Left colon (tissue), 2 donors: ENCODE results near the gene IGFLR1. TPM values are rescaled to one million over a fixed set of nuclear protein-coding genes. Genes with fewer than 3 reads are reported as not detected.

ENCODE experiments used
- ATAC-seq: fragments of 200-7000 bp; cut with Tn5 transposase; one replicate; pipeline ENCODE4 v1.9.1; 2020; ENCODE audit warnings: mild to moderate bottlenecking, moderate library complexity
- DNase-seq, 2 donors: peaks; one replicate each; pipeline ENCODE4 v3.0.0-alpha.2; 2020
- intact Hi-C, 2 donors: fragments of 100-400 bp; cut with DNase I in 1 of 2; cut with micrococcal nuclease in 1 of 2; formaldehyde crosslinking; loops; one replicate each; pipeline versions ENCODE4 v1.11.2 to v1.14.0; 2022; cut with DNase I, micrococcal nuclease
- long read RNA-seq: library from polyadenylated mRNA; unstranded; transcript quantifications from one replicate; pipeline ENCODE4 v2.0.0, GENCODE V29; 2021
- total RNA-seq, 2 donors: library from RNA; stranded (reverse); fragmentation: NEBNext Ultra II Directional; extraction: Animal tissue kit (Norgen Biotek cat#: 25700); gene quantifications; one replicate each; pipeline ENCODE4 v1.2.1, GENCODE V29; 2021
- donor health status: DM: no; HTN: no; CAD: no.
- donor health status: DM: yes; HTN: yes; CAD: no.

The IGFLR1 gene, protein sequence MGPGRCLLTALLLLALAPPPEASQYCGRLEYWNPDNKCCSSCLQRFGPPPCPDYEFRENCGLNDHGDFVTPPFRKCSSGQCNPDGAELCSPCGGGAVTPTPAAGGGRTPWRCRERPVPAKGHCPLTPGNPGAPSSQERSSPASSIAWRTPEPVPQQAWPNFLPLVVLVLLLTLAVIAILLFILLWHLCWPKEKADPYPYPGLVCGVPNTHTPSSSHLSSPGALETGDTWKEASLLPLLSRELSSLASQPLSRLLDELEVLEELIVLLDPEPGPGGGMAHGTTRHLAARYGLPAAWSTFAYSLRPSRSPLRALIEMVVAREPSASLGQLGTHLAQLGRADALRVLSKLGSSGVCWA
- total RNA-seq: 1 to 10 TPM; 4.1 to 7.7 TPM
- long read RNA-seq, partial matches to known transcripts: 0 of 1 reads
- long read RNA-seq, other reads (novel, unspliced or antisense): 1 of 1 reads

DNA sequence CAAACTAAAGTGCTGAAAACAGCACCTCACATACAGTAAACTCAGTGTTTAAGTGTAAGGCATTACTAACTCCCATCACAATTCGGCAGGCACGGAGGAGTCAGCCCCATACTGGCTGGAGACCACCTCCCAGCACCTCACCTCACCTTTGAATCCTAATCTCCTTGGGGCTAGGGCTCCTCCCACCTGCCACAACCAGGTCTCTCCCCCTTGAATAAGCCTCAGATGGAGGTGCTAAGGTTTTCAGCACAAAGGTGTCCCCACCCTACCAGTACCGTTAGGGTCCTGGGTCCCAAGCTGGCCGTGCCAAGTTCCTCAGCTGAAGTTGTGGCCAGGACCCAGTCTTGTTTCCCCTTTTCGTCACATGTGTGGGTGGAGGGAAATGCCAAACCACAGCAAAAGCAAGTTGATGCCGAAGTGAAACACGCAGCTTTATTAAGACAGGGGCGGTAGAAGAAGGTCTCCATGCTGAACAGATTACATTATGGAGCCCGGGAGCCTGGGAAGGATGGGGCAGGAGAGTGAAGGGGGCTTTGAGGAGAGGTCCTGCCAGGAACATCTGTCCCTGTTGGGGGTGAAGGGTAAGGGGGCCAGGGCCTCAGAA, at the start of gene IGFLR1:
Gene IGFLR1 (minus strand): TSS at position 332 of the 604 bp plus-strand sequence. CDS start 1,272 bp downstream, outside the sequence.
- DNase-seq (peak in 1 of 2 donors; percentile 53), ATAC-seq (no peak)
- intact Hi-C loops: no loop called here

DNA sequence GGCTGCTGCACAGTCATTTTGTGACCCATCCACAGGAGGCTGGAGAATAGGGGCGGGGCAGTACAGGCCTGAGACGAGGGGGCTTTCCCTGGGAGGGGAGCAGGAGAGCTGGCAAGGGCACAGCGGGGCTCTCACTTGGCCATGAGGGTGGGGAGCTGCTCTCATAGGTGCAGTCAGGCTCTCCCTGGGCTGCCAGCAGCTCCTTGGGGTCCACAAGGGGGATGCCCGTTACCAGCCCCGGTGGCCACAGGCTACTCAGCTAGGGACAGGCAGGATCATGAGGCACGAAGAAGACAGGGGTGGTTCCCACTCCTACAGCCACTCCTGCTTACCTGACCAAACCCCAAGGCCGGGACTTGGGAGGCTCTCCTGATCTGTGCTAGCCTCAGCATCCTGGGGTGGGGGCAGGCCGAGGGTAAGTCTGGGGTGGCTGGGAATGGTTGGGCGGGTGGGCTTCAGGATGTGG, 49.6 kb upstream of the IGFLR1 start:
- no peak for ATAC-seq
- no peak for DNase-seq
- intact Hi-C loops: no loop called here

- DNase-seq (no peak), ATAC-seq (no peak)
- intact Hi-C loops: no loop called here
These were observed 48.9 kb upstream of the IGFLR1 start for GRCh38 chr19:35790981-35791813.

GRCh38 chr19:35789978-35790944, 48.0 kb upstream of the IGFLR1 start:
- intact Hi-C loops: no loop called here
- DNase-seq (no peak), ATAC-seq (no peak)

DNA sequence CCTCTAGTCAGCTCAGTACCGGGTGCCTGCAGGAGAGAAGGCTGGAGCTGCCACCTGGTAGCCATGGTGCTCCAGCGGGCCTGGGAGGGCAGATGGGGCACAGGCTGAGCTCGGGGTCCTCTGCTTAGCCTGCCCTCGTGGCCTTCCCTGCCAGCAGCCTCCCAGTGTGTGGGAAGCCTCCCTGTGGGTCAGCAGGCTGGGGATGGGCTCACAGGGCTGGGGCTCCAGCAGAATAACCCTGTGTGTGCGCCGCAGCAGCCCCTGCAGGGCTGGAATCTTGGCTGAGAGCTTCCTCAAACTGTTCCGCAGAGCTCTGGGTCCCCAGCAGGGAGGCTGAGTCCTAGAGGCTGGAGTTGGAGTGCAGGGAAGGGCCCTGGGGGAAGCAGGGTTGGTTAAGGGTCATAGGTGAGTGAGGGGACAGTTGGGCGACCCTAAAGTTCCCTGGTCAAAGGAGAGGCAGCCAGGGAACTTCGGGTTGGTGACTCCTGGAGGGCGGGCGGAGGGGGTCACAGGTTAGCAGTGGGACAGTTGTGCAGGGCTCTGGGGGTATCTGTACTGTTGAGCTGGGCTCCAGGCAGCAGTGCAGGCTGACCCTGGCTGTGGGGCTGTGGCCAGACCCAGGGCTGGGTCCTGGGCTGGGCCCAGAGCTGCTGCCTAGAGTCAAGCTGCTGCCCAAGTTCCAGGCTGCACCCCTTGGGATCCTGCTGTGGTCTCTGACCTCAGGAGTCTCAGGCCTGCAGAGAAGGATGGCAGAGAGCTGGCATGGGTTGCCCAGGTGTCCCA, 47.1 kb upstream of the IGFLR1 start:
- ATAC-seq: no peak
- intact Hi-C loops: no loop called here

GRCh38 chr19:35788205-35788960, 46.1 kb upstream of the IGFLR1 start:
- DNase-seq (no peak), ATAC-seq (no peak)
- intact Hi-C loops: no loop called here

More for the DNA sequence above, 47.1 kb upstream of the IGFLR1 start:
- no peak for DNase-seq

- DNase-seq (no peak), ATAC-seq (no peak)
- intact Hi-C loops: no loop called here
These were observed 45.1 kb upstream of the IGFLR1 start for GRCh38 chr19:35787227-35787799.

DNA sequence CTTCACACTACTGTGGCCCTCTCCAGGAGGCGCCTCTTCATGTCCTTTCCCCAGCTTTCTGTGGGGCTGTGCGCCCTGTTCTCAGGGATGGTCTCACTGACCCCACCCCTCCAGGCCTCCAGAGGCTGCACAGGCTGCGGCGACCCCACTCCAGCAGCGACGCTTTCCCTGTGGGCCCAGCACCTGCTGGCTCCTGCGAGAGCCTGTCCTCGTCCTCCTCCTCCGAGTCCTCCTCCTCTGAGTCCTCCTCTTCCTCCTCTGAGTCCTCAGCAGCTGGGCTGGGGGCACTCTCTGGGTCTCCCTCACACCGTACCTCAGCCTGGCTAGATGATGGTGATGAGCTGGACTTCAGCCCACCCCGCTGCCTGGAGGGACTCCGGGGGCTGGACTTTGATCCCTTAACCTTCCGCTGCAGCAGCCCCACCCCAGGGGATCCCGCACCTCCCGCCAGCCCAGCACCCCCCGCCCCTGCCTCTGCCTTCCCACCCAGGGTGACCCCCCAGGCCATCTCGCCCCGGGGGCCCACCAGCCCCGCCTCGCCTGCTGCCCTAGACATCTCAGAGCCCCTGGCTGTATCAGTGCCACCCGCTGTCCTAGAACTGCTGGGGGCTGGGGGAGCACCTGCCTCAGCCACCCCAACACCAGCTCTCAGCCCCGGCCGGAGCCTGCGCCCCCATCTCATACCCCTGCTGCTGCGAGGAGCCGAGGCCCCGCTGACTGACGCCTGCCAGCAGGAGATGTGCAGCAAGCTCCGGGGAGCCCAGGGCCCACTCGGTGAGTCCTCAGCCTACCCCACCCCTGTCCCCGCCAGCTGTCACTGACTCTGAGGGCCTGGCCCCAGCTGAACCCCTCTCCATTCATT, 44.3 kb upstream of the IGFLR1 start:
- intact Hi-C loops: no loop called here
- DNase-seq: no peak
- ATAC-seq: no peak

GRCh38 chr19:35785339-35785627, 43.0 kb upstream of the IGFLR1 start:
- ATAC-seq (no peak), DNase-seq (no peak)
- intact Hi-C loops: no loop called here

- intact Hi-C loops: no loop called here
- ATAC-seq (no peak), DNase-seq (no peak)
These were observed 42.5 kb upstream of the IGFLR1 start for GRCh38 chr19:35784503-35785338.

GRCh38 chr19:35783469-35784434, 41.5 kb upstream of the IGFLR1 start:
- DNase-seq (no peak), ATAC-seq (no peak)
- intact Hi-C loops: no loop called here

- intact Hi-C loops: no loop called here
- no peak for DNase-seq
- no peak for ATAC-seq
These were observed 40.3 kb upstream of the IGFLR1 start for GRCh38 chr19:35782589-35782988.

DNA sequence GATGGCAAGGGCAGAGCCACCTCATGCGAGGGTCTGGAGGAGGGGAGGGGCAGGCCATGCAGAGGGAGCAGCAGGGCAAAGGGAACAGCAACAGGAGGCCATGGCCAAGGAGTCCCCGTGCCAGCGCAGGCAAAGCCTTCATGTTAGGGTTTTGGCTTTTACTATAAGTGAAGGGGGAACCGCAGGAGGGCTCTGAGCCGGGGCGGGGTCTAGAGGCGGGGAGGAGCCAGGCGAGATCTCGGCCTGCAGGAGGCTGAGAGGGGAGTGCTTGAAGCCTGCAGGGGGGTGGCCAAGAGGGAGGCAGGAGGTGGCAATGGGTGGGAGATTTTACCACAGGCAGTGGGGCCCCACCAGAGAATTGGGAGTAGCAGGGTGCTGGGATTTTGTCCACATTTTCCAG, 39.4 kb upstream of the IGFLR1 start:
- intact Hi-C loops: no loop called here
- ATAC-seq (no peak), DNase-seq (no peak)

DNA sequence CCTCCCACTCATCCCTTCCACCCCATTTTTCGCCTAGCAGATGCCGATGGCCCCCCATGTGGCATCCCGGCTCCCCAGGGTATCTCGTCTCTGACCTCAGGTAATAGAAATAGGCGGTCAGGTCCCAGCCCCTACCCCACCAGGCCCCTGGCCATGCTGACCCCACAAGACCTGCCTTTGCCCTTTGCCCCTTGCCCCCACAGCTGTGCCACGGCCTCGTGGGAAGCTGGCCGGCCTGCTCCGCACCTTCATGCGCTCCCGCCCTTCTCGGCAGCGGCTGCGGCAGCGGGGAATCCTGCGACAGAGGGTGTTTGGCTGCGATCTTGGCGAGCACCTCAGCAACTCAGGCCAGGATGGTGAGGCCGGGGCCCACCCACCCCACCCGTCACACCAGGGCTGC, 38.5 kb upstream of the IGFLR1 start:
- DNase-seq (no peak), ATAC-seq (no peak)
- intact Hi-C loops: no loop called here
